BE2C (cell line): ENCODE measurements around the gene THRA.

Experiments
- DNase-seq: peaks from one replicate; pipeline ENCODE4 v3.0.0-alpha.2; 2020
- H3K27me3 ChIP-seq: fragments of 250-450 bp; sonication (Bioruptor Pico); 2 replicates; pipeline ENCODE4 v1.5.1; 2020; ENCODE audit warnings: mild to moderate bottlenecking
- H3K36me3 ChIP-seq: fragments of 250-450 bp; sonication (Bioruptor Pico); 2 replicates; pipeline ENCODE4 v1.5.1; 2020; ENCODE audit warnings: mild to moderate bottlenecking
- H3K4me1 ChIP-seq: fragments of 250-450 bp; sonication (Bioruptor Pico); 2 replicates; pipeline ENCODE4 v1.5.1; 2020
- H3K4me3 ChIP-seq: 2 replicates; pipeline ENCODE4 v1.5.1; 2011; ENCODE audit warnings: low read depth, low read length
- H3K9me3 ChIP-seq: fragments of 250-450 bp; sonication (Bioruptor Pico); 2 replicates; pipeline ENCODE4 v1.5.1; 2020
- CTCF ChIP-seq: IDR thresholded peaks from 2 replicates; pipeline ENCODE4 v1.5.1; 2012; ENCODE audit warnings: mild to moderate bottlenecking, low read depth, low read length

Gene THRA

GRCh38 chr17:40022497-40022896 is 40.3 kb upstream of the THRA start:
- H3K4me3 ChIP-seq, result no peak overlapping the region
- peaks cover 60% of the 10 kb centered on the region for H3K36me3 ChIP-seq
- TF ChIP-seq CTCF, result no peak
- no peaks in the 10 kb centered on the region for H3K9me3 ChIP-seq
- no peaks in the 10 kb centered on the region for H3K27me3 ChIP-seq
- H3K4me1 ChIP-seq, result peaks cover 4% of the 10 kb centered on the region; the same call in 1 of the 2 replicates
- no peak for DNase-seq

DNA sequence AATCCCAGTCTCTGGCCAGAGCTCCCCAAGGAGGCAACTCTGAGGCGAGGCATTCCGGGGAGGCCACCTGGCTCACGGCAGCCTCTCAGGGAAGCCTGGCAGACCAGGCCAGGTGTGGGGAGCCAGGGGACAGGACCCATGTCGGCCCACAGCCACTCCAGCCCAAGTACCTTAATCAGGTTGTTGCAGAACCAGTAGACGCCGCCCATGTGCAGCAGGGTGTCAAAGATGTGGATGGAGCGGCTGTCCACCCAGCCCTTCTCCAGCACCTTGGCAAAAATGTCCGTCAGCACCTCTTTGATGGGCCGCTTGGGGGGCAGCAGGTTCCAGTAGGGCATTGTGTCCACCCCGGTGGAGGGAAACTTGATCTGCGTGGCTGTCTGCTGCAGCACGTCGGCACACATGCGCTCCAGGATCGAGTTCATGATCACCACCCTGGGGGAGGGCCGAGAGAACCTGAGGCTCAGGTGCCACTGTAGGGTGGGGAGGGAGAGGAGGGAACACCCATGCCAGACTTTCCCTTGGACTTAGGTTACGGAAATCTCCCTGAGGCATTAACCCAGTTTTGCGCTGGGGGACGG is 39.7 kb upstream of the THRA start:
- peaks cover 60% of the 10 kb centered on the region for H3K36me3 ChIP-seq
- no peak for DNase-seq

GRCh38 chr17:40023590-40024292 is 39.0 kb upstream of the THRA start:
- peaks cover 64% of the 10 kb centered on the region for H3K36me3 ChIP-seq
- no peaks in the 10 kb centered on the region for H3K9me3 ChIP-seq
- no peaks in the 10 kb centered on the region for H3K27me3 ChIP-seq
- H3K4me3 ChIP-seq, result no peak overlapping the region
- DNase-seq, result no peak
- peaks cover 4% of the 10 kb centered on the region; the same call in 1 of the 2 replicates for H3K4me1 ChIP-seq
- no peak for TF ChIP-seq CTCF

More for the DNA sequence above, 39.7 kb upstream of the THRA start:
- no peak overlapping the region for H3K4me3 ChIP-seq
- TF ChIP-seq CTCF, result no peak
- H3K4me1 ChIP-seq, result peaks cover 4% of the 10 kb centered on the region; the same call in 1 of the 2 replicates
- no peaks in the 10 kb centered on the region for H3K27me3 ChIP-seq
- no peaks in the 10 kb centered on the region for H3K9me3 ChIP-seq

DNA sequence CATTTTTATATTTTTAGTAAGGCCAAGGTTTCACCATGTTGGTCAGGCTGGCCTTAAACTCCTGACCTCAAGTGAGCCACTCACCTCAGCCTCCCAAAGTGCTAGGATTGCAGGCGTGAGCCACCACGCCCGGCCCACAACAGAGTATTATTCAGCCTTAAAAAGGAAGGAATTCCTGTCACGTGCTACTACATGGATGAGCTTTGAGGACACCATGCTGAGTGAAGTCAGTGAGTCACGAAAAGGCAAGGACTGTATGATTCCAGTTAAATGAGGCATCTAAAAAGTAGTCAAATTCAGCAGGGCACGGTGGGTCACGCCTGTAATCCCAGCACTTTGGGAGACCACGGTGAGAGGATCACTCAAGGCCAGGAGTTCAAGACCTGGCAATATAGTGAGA is 37.9 kb upstream of the THRA start:
- no peaks in the 10 kb centered on the region for H3K9me3 ChIP-seq
- DNase-seq, result no peak
- H3K4me3 ChIP-seq, result no peak overlapping the region
- H3K36me3 ChIP-seq, result peaks cover 64% of the 10 kb centered on the region
- H3K27me3 ChIP-seq, result no peaks in the 10 kb centered on the region
- TF ChIP-seq CTCF, result no peak
- H3K4me1 ChIP-seq, result peaks cover 4% of the 10 kb centered on the region; the same call in 1 of the 2 replicates

DNA sequence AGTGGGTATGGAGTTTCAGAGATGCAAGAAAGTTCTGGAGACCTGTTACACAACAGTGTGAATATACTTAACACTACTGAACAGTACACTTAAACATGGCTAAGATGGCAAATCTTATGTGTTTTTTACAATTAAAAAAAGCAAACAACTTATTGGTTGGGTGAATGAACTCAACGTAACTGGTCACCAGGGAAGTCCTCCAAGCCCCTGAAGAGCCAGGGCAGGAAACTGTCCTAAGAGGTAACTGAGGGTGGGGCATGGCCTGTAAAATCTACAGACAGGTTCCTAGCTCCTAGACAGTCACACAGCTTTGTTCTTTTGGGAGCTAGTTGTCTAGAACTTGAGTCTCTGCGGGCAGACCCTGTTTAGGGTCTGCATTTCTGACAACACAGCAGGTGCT is 37.2 kb upstream of the THRA start:
- peaks cover 4% of the 10 kb centered on the region; the same call in 1 of the 2 replicates for H3K4me1 ChIP-seq
- H3K9me3 ChIP-seq, result no peaks in the 10 kb centered on the region
- no peak overlapping the region for H3K4me3 ChIP-seq
- H3K27me3 ChIP-seq, result no peaks in the 10 kb centered on the region
- no peak for DNase-seq
- no peak for TF ChIP-seq CTCF
- H3K36me3 ChIP-seq, result peaks cover 62% of the 10 kb centered on the region
